Mesenchymal stem cell (in vitro differentiated cells and primary cell): Measurements from ENCODE around the gene KRTAP4-9.

Experiments
- DNase-seq: peaks from one replicate; pipeline ENCODE4 v3.0.0-alpha.2; 2013
- H2AFZ ChIP-seq: one replicate; pipeline ENCODE4 v1.6.1; 2013; ENCODE audit warnings: low read depth, mild to moderate bottlenecking, control low read depth, inconsistent platforms, low read length, moderate library complexity
- H2AK5ac ChIP-seq: 2 replicates; pipeline ENCODE4 v1.6.1; 2013; ENCODE audit warnings: low read length, moderate library complexity, mild to moderate bottlenecking, inconsistent platforms; ENCODE audit not compliant: severe bottlenecking
- H2BK120ac ChIP-seq: one replicate; pipeline ENCODE4 v1.6.1; 2013; ENCODE audit warnings: low read depth, mild to moderate bottlenecking, inconsistent platforms, low read length, moderate library complexity
- H2BK12ac ChIP-seq, 2 experiments: one replicate each; pipeline ENCODE4 v1.6.1; 2013; ENCODE audit warnings: inconsistent platforms in 2 of 2, low read length in 2 of 2, mild to moderate bottlenecking in 2 of 2, moderate library complexity in 2 of 2, control low read depth in 1 of 2
- H2BK15ac ChIP-seq: one replicate; pipeline ENCODE4 v1.6.1; 2013; ENCODE audit warnings: mild to moderate bottlenecking, low read depth, inconsistent platforms; ENCODE audit not compliant: poor library complexity, severe bottlenecking
- H2BK5ac ChIP-seq: 2 replicates; pipeline ENCODE4 v1.6.1; 2013; ENCODE audit warnings: low read depth, mild to moderate bottlenecking, low read length, control low read depth, inconsistent platforms; ENCODE audit not compliant: poor library complexity, severe bottlenecking
- H3K14ac ChIP-seq, 2 experiments: one replicate each; pipeline ENCODE4 v1.6.1; 2013; ENCODE audit warnings: inconsistent platforms in 2 of 2, low read length in 2 of 2, control low read depth in 1 of 2, mild to moderate bottlenecking in 1 of 2, moderate library complexity in 1 of 2
- H3K18ac ChIP-seq, 2 experiments: one replicate each; pipeline ENCODE4 v1.6.1; 2013; ENCODE audit warnings: inconsistent platforms in 2 of 2, low read length in 2 of 2, control low read depth in 1 of 2, low read depth in 1 of 2, mild to moderate bottlenecking in 1 of 2
- H3K23ac ChIP-seq, 2 experiments: one replicate each; pipeline ENCODE4 v1.6.1; 2013; ENCODE audit warnings: inconsistent platforms in 2 of 2, low read length in 2 of 2, mild to moderate bottlenecking in 2 of 2, moderate library complexity in 2 of 2, control low read depth in 1 of 2
- H3K27ac ChIP-seq: 2 replicates; pipeline ENCODE4 v1.5.1; 2013; ENCODE audit warnings: mild to moderate bottlenecking, moderate library complexity, low read length, control low read depth, inconsistent platforms; ENCODE audit not compliant: poor library complexity, severe bottlenecking
- H3K27me3 ChIP-seq, 2 experiments: 2 replicates each; pipeline versions ENCODE4 v1.6.1 to v1.7.0; 2013; ENCODE audit warnings: low read length in 2 of 2, mild to moderate bottlenecking in 2 of 2, moderate library complexity in 2 of 2, control low read depth in 1 of 2, inconsistent platforms in 1 of 2; ENCODE audit not compliant: control insufficient read depth in 1 of 2, insufficient read depth in 1 of 2
- H3K36me3 ChIP-seq, 2 experiments: 2 replicates each; pipeline versions ENCODE4 v1.6.1 to v1.7.0; 2013; ENCODE audit warnings: low read length in 2 of 2, control low read depth in 1 of 2, inconsistent platforms in 1 of 2, low read depth in 1 of 2, mild to moderate bottlenecking in 1 of 2; ENCODE audit not compliant: insufficient read depth in 2 of 2, control insufficient read depth in 1 of 2
- H3K4ac ChIP-seq, 2 experiments: one replicate each; pipeline ENCODE4 v1.6.1; 2013; ENCODE audit warnings: inconsistent platforms in 2 of 2, low read length in 2 of 2, mild to moderate bottlenecking in 2 of 2, moderate library complexity in 2 of 2, control low read depth in 1 of 2, low read depth in 1 of 2
- H3K4me1 ChIP-seq: 2 replicates; pipeline ENCODE4 v1.6.1; 2013; ENCODE audit warnings: low read depth, low read length, control low read depth; ENCODE audit not compliant: control insufficient read depth, insufficient read depth
- H3K4me2 ChIP-seq: 2 replicates; pipeline ENCODE4 v1.6.1; 2013; ENCODE audit warnings: low read length, mild to moderate bottlenecking, inconsistent platforms; ENCODE audit not compliant: poor library complexity, severe bottlenecking
- H3K4me3 ChIP-seq, 2 experiments: 2 replicates each; pipeline versions ENCODE4 v1.5.1 to v1.7.0; 2013; ENCODE audit warnings: low read length in 2 of 2, mild to moderate bottlenecking in 2 of 2, control low read depth in 1 of 2, low read depth in 1 of 2; ENCODE audit not compliant: insufficient read depth in 1 of 2
- H3K79me1 ChIP-seq: replicated peaks from 2 replicates; pipeline ENCODE4 v1.6.1; 2013; ENCODE audit warnings: mild to moderate bottlenecking, control low read depth, low read length, inconsistent platforms; ENCODE audit not compliant: poor library complexity, severe bottlenecking
- H3K9ac ChIP-seq: 2 replicates; pipeline ENCODE4 v1.7.0; 2013; ENCODE audit warnings: mild to moderate bottlenecking, low read length, moderate library complexity
- H3K9me3 ChIP-seq: 2 replicates; pipeline ENCODE4 v1.7.0; 2013; ENCODE audit warnings: mild to moderate bottlenecking, low read length; ENCODE audit not compliant: control insufficient read depth
- H4K8ac ChIP-seq: one replicate; pipeline ENCODE4 v1.6.1; 2013; ENCODE audit warnings: inconsistent platforms, mild to moderate bottlenecking, low read length, moderate library complexity
- H4K91ac ChIP-seq: one replicate; pipeline ENCODE4 v1.6.1; 2013; ENCODE audit warnings: mild to moderate bottlenecking, low read length, inconsistent platforms
- WGBS: methylation state at CpG from one replicate; pipeline ENCODE4 v1.1.7; 2013; ENCODE audit warnings: mixed read lengths; 5-methylcytosine and 5-hydroxymethylcytosine counted together

Gene KRTAP4-9

GRCh38 chr17:41125064-41125463, 19.9 kb downstream of the KRTAP4-9 start:
- Histone ChIP-seq H3K27ac (no peak overlapping the region), H3K4ac (no peak overlapping the region), H3K14ac (no peak overlapping the region), H3K79me1 (no peaks in the 10 kb centered on the region), H2BK120ac (no peak overlapping the region), H3K4me3 (no peak overlapping the region), H3K18ac (no peak overlapping the region), H4K91ac (no peak overlapping the region), H2BK5ac (no peak overlapping the region), H2BK12ac (no peak overlapping the region), H3K23ac (no peak overlapping the region), H2BK15ac (no peak overlapping the region), H3K4me2 (no peak overlapping the region), H3K4me1 (peaks cover 2% of the 10 kb centered on the region), H3K36me3 (no peaks in the 10 kb centered on the region), H2AK5ac (no peak overlapping the region), H4K8ac (no peak overlapping the region), H3K27me3 (no peaks in the 10 kb centered on the region), H3K9ac (no peak overlapping the region), H2AFZ (no peak overlapping the region), H3K9me3 (no peaks in the 10 kb centered on the region)
- 78% methylated on average over 1 of the region's 2 CpGs for WGBS
- no peak for DNase-seq

- no peak overlapping the region for H2AK5ac ChIP-seq
- H3K9me3 ChIP-seq = no peaks in the 10 kb centered on the region
- H3K79me1 ChIP-seq = no peaks in the 10 kb centered on the region
- no peaks in the 10 kb centered on the region for H3K27me3 ChIP-seq
- H3K4me1 ChIP-seq = peaks cover 2% of the 10 kb centered on the region
- H3K23ac ChIP-seq = no peak overlapping the region
- H3K18ac ChIP-seq = no peak overlapping the region
- H4K91ac ChIP-seq = no peak overlapping the region
- H3K36me3 ChIP-seq = no peaks in the 10 kb centered on the region
- no peak for DNase-seq
- H2BK12ac ChIP-seq = no peak overlapping the region
- no peak overlapping the region for H3K14ac ChIP-seq
- H2BK5ac ChIP-seq = no peak overlapping the region
- H2AFZ ChIP-seq = no peak overlapping the region
- no peak overlapping the region for H3K27ac ChIP-seq
- H4K8ac ChIP-seq = no peak overlapping the region
- H2BK120ac ChIP-seq = no peak overlapping the region
- WGBS = no CpG with 5 or more reads among the region's 3 CpGs
- H3K9ac ChIP-seq = no peak overlapping the region
- H3K4me2 ChIP-seq = no peak overlapping the region
- no peak overlapping the region for H3K4ac ChIP-seq
- H2BK15ac ChIP-seq = no peak overlapping the region
- H3K4me3 ChIP-seq = no peak overlapping the region
Observed at GRCh38 chr17:41126412-41126811, 21.2 kb downstream of the KRTAP4-9 start.

- no peak overlapping the region for H2AK5ac ChIP-seq
- peaks cover 2% of the 10 kb centered on the region for H3K4me1 ChIP-seq
- H3K9ac ChIP-seq = no peak overlapping the region
- no peaks in the 10 kb centered on the region for H3K36me3 ChIP-seq
- H3K23ac ChIP-seq = no peak overlapping the region
- no peak overlapping the region for H4K91ac ChIP-seq
- H3K4me3 ChIP-seq = no peak overlapping the region
- no peak overlapping the region for H3K4me2 ChIP-seq
- no peaks in the 10 kb centered on the region for H3K27me3 ChIP-seq
- no peak for DNase-seq
- no peak overlapping the region for H2BK15ac ChIP-seq
- no peak overlapping the region for H2BK12ac ChIP-seq
- no CpG with 5 or more reads among the region's 1 CpG for WGBS
- H2BK5ac ChIP-seq = no peak overlapping the region
- no peak overlapping the region for H3K18ac ChIP-seq
- H3K14ac ChIP-seq = no peak overlapping the region
- no peak overlapping the region for H2AFZ ChIP-seq
- no peaks in the 10 kb centered on the region for H3K9me3 ChIP-seq
- no peak overlapping the region for H4K8ac ChIP-seq
- no peak overlapping the region for H2BK120ac ChIP-seq
- H3K79me1 ChIP-seq = no peaks in the 10 kb centered on the region
- H3K27ac ChIP-seq = no peak overlapping the region
- no peak overlapping the region for H3K4ac ChIP-seq
Observed at GRCh38 chr17:41127371-41127770, 22.2 kb downstream of the KRTAP4-9 start.

GRCh38 chr17:41131979-41132378, 26.8 kb downstream of the KRTAP4-9 start:
- H3K4me2 ChIP-seq = no peak overlapping the region
- 93% methylated on average over 2 of the region's 3 CpGs for WGBS
- H3K36me3 ChIP-seq = no peaks in the 10 kb centered on the region
- no peak overlapping the region for H2BK15ac ChIP-seq
- H4K8ac ChIP-seq = no peak overlapping the region
- H3K4me3 ChIP-seq = no peak overlapping the region
- no peaks in the 10 kb centered on the region for H3K4me1 ChIP-seq
- H3K23ac ChIP-seq = no peak overlapping the region
- H3K9ac ChIP-seq = no peak overlapping the region
- H3K79me1 ChIP-seq = no peaks in the 10 kb centered on the region
- H2AFZ ChIP-seq = no peak overlapping the region
- H4K91ac ChIP-seq = no peak overlapping the region
- H2BK5ac ChIP-seq = no peak overlapping the region
- no peak for DNase-seq
- H2BK12ac ChIP-seq = no peak overlapping the region
- H3K4ac ChIP-seq = no peak overlapping the region
- H3K27ac ChIP-seq = no peak overlapping the region
- H2BK120ac ChIP-seq = no peak overlapping the region
- H3K14ac ChIP-seq = no peak overlapping the region
- peaks cover 3% of the 10 kb centered on the region for H3K9me3 ChIP-seq
- no peaks in the 10 kb centered on the region for H3K27me3 ChIP-seq
- H2AK5ac ChIP-seq = no peak overlapping the region
- H3K18ac ChIP-seq = no peak overlapping the region
